Activated T-cell treated with anti-CD3 and anti-CD28 coated beads for 4 hours (primary cell): ENCODE results near the gene STAG2.
A peak's percentile ranks its signal among the peaks of the same experiment; 100 is the strongest.
"Not testable (repeated sequence)": the region's sequence is repeated elsewhere in the genome, so short reads cannot be mapped to it uniquely, and the experiment has no call there.

Experiments used
- DNase-seq: peaks from one replicate; pipeline ENCODE4 v3.0.0-alpha.2; 2020

STAG2 gene

GRCh38 chrX:123961268-123962005 lies at the start of gene STAG2:
STAG2 (plus strand) TSS chrX:123961706; CDS start chrX:124022628, 60,922 bp downstream.
- peak; percentile 20 for DNase-seq

GRCh38 chrX:123917069-123917468 lies 44.4 kb upstream of the STAG2 start:
- no peak for DNase-seq

- DNase-seq, result no peak
Measured at GRCh38 chrX:123918106-123918721, 43.3 kb upstream of the STAG2 start.

- no peak for DNase-seq
Measured at GRCh38 chrX:123920105-123920785, 41.3 kb upstream of the STAG2 start.

- no peak for DNase-seq
Measured at GRCh38 chrX:123923211-123923610, 38.3 kb upstream of the STAG2 start.

- DNase-seq, result no peak
Measured at GRCh38 chrX:123924186-123924585, 37.3 kb upstream of the STAG2 start.

GRCh38 chrX:123927845-123928244 lies 33.7 kb upstream of the STAG2 start:
- no peak for DNase-seq

- not testable (repeated sequence) for DNase-seq
Measured at GRCh38 chrX:123932055-123932454, 29.5 kb upstream of the STAG2 start.

GRCh38 chrX:123943074-123943473 lies 18.4 kb upstream of the STAG2 start:
- DNase-seq, result no peak

GRCh38 chrX:123943488-123943887 lies 18.0 kb upstream of the STAG2 start:
- no peak for DNase-seq

- no peak for DNase-seq
Measured at GRCh38 chrX:123949846-123950245, 11.7 kb upstream of the STAG2 start.

- DNase-seq, result no peak
Measured at GRCh38 chrX:123959281-123960063, 2.0 kb upstream of the STAG2 start.

- no peak for DNase-seq
Measured at GRCh38 chrX:123960956-123961267, 594 bp upstream of the STAG2 start.

- DNase-seq, result no peak
Measured at GRCh38 chrX:123962006-123962467, 531 bp downstream of the STAG2 start.

- peak; percentile 64 for DNase-seq
Measured at GRCh38 chrX:123962794-123963373, 1.4 kb downstream of the STAG2 start.

GRCh38 chrX:123964156-123964834 lies 2.8 kb downstream of the STAG2 start:
- DNase-seq, result no peak

GRCh38 chrX:123965712-123966111 lies 4.2 kb downstream of the STAG2 start:
- DNase-seq, result no peak

GRCh38 chrX:123967497-123967896 lies 6.0 kb downstream of the STAG2 start:
- no peak for DNase-seq

- DNase-seq, result no peak
Measured at GRCh38 chrX:123968383-123969050, 7.0 kb downstream of the STAG2 start.

GRCh38 chrX:123971982-123972381 lies 10.5 kb downstream of the STAG2 start:
- DNase-seq, result no peak

GRCh38 chrX:123973921-123974320 lies 12.4 kb downstream of the STAG2 start:
- no peak for DNase-seq

- no peak for DNase-seq
Measured at GRCh38 chrX:123975180-123975579, 13.7 kb downstream of the STAG2 start.
